KMS-11 (cell line): Measurements from ENCODE around the gene CDK8.

Experiments
- H2AFZ ChIP-seq: fragments of 200-600 bp; sonication (generic); 2 replicates; pipeline ENCODE4 v1.6.1; 2016; ENCODE audit warnings: antibody characterized with exemption, mixed run types, low read depth
- H3K27ac ChIP-seq: fragments of 200-600 bp; sonication (generic); 2 replicates; pipeline ENCODE4 v1.6.1; 2016; ENCODE audit warnings: mild to moderate bottlenecking, mixed run types
- H3K27me3 ChIP-seq: fragments of 200-600 bp; sonication (generic); 2 replicates; pipeline ENCODE4 v1.6.1; 2017; ENCODE audit warnings: mild to moderate bottlenecking, low read depth, mixed run types, moderate library complexity; ENCODE audit not compliant: insufficient read depth
- H3K36me3 ChIP-seq: fragments of 200-600 bp; sonication (generic); 2 replicates; pipeline ENCODE4 v1.6.1; 2017; ENCODE audit warnings: mild to moderate bottlenecking, mixed run types; ENCODE audit not compliant: insufficient read depth
- H3K4me1 ChIP-seq: fragments of 200-600 bp; sonication (generic); 2 replicates; pipeline ENCODE4 v1.6.1; 2016; ENCODE audit warnings: mild to moderate bottlenecking, low read depth, mixed run types; ENCODE audit not compliant: poor library complexity, severe bottlenecking
- H3K4me2 ChIP-seq: fragments of 200-600 bp; sonication (generic); 2 replicates; pipeline ENCODE4 v1.7.0; 2016; ENCODE audit warnings: mild to moderate bottlenecking, mixed run types
- H3K4me3 ChIP-seq: fragments of 200-600 bp; sonication (generic); IDR thresholded peaks from 2 replicates; pipeline ENCODE4 v1.6.1; 2017; ENCODE audit warnings: low read depth, low read length, mixed read lengths; ENCODE audit not compliant: insufficient read depth
- H3K79me2 ChIP-seq: fragments of 200-600 bp; sonication (generic); 2 replicates; pipeline ENCODE4 v1.6.1; 2016; ENCODE audit warnings: low read depth, mixed run types; ENCODE audit not compliant: insufficient read depth
- H3K9ac ChIP-seq: fragments of 200-600 bp; sonication (generic); 2 replicates; pipeline ENCODE4 v1.6.1; 2016; ENCODE audit warnings: mild to moderate bottlenecking, mixed run types
- H4K20me1 ChIP-seq: fragments of 200-600 bp; sonication (generic); 2 replicates; pipeline ENCODE4 v1.6.1; 2016; ENCODE audit warnings: mild to moderate bottlenecking, mixed run types; ENCODE audit not compliant: insufficient read depth
- TF ChIP-seq, protein P1 (sequence below): fragments of 200-600 bp; sonication (generic); conservative IDR thresholded peaks from 2 replicates; pipeline ENCODE4 v1.6.1; 2017; ENCODE audit warnings: low read depth, mild to moderate bottlenecking, antibody characterized with exemption, low read length, moderate library complexity, mixed read lengths

The CDK8 gene

DNA sequence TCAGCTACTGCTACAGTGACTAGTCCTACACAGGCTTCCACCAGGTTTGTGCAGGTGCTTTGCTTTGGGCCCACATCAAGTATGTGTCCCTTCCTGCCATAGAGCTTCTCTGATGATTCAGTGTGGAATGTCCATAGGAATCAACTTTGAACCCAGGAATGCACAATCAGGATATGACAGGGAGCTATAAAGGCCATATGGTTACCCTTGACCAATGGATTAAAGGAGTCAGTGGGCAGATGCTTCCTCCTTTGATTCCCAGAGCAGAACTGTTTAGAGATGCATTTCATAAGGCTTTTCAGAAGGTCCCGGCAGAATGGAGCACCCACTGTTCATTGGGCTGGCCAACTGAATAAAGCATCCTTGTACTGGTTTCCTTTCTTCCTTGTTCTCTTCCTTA, 158.3 kb downstream of the CDK8 start:
- Histone ChIP-seq H3K36me3 (no peaks in the 10 kb centered on the region), H3K9ac (no peak overlapping the region), H3K4me1 (no peaks in the 10 kb centered on the region), H2AFZ (no peak overlapping the region), H4K20me1 (no peaks in the 10 kb centered on the region), H3K4me2 (no peak overlapping the region), H3K27ac (no peak overlapping the region), H3K4me3 (no peak overlapping the region), H3K79me2 (no peaks in the 10 kb centered on the region), H3K27me3 (no peaks in the 10 kb centered on the region)
- TF ChIP-seq, protein P1, sequence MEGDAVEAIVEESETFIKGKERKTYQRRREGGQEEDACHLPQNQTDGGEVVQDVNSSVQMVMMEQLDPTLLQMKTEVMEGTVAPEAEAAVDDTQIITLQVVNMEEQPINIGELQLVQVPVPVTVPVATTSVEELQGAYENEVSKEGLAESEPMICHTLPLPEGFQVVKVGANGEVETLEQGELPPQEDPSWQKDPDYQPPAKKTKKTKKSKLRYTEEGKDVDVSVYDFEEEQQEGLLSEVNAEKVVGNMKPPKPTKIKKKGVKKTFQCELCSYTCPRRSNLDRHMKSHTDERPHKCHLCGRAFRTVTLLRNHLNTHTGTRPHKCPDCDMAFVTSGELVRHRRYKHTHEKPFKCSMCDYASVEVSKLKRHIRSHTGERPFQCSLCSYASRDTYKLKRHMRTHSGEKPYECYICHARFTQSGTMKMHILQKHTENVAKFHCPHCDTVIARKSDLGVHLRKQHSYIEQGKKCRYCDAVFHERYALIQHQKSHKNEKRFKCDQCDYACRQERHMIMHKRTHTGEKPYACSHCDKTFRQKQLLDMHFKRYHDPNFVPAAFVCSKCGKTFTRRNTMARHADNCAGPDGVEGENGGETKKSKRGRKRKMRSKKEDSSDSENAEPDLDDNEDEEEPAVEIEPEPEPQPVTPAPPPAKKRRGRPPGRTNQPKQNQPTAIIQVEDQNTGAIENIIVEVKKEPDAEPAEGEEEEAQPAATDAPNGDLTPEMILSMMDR = no peak

DNA sequence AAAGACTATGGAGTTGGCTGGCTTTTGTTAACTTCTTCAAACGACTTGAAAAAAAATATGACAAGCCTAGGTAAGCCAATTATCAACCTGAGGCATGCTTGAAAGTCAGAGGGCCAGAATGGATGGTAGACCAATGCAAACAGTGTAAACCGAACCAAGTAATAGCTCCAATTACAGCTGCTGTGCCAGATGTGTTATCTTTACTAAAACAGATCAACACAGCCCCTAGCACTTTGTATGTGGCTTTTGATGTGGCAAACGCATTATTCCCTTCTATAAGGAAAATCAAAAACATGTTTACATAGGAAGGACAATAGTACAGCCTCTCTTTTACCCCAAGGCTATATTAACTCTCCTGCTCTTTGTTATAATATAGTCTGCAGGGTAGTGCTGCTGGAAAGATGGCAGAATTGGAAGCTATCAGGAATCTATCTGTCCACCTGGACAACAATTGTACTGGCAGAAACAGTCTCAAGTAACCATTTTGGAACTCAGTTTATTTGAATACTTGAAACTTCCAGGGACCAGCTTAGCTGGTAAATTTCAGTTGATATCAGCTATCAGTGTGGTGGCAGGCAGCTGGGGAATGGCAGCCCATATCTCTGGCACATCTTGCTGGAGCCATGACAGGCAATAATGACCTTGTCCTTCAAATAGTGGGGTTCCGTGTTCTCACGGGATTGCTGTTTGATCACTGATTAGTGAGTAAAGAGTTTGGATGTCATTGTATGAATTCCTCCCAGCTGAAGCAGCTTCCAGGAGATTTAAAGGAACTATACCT, 159.2 kb downstream of the CDK8 start:
- no peak overlapping the region for H2AFZ ChIP-seq
- TF ChIP-seq, protein P1 = no peak
- H3K9ac ChIP-seq = no peak overlapping the region
- H3K4me2 ChIP-seq = no peak overlapping the region
- H3K27me3 ChIP-seq = no peaks in the 10 kb centered on the region
- H3K4me1 ChIP-seq = no peaks in the 10 kb centered on the region
- no peaks in the 10 kb centered on the region for H4K20me1 ChIP-seq
- H3K27ac ChIP-seq = no peak overlapping the region
- H3K36me3 ChIP-seq = no peaks in the 10 kb centered on the region
- H3K79me2 ChIP-seq = no peaks in the 10 kb centered on the region
- H3K4me3 ChIP-seq = no peak overlapping the region

DNA sequence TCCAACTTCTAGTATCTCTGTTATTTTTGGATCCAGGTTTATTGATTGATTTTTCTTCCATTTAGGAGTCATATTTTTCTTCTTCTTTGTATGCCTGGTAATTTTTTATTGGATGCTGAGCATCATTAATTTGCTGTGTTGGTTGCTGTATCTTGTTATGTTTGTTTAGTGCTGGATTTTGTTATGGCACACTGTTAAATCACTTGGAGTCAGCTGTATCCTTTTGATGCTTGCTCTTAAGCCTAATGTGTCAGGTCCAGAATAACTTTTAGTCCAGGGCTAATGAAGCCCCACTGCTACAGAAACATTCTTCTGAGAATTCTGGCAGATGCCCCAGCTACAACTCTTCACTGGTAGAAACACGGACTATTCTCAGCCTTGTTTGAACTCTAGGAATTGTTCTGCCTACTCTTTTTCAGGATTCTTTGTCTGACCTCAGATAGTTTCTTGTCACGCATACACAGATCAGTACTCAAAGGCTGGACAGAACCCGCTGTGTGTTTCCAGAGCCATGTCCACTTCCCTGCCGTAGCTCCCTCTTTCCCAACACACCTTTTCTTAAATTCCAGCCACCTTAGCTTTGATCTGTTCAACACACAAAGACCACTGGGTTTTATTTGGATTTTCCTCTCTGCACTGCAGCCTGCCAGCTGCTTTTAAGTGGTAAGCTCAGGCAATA, 166.5 kb downstream of the CDK8 start:
- Histone ChIP-seq H3K4me1 (no peaks in the 10 kb centered on the region), H2AFZ (no peak overlapping the region), H3K4me3 (no peak overlapping the region), H3K27ac (no peak overlapping the region), H3K79me2 (no peaks in the 10 kb centered on the region), H3K4me2 (no peak overlapping the region), H4K20me1 (no peaks in the 10 kb centered on the region), H3K27me3 (no peaks in the 10 kb centered on the region), H3K36me3 (no peaks in the 10 kb centered on the region), H3K9ac (no peak overlapping the region)
- TF ChIP-seq, protein P1 = no peak

DNA sequence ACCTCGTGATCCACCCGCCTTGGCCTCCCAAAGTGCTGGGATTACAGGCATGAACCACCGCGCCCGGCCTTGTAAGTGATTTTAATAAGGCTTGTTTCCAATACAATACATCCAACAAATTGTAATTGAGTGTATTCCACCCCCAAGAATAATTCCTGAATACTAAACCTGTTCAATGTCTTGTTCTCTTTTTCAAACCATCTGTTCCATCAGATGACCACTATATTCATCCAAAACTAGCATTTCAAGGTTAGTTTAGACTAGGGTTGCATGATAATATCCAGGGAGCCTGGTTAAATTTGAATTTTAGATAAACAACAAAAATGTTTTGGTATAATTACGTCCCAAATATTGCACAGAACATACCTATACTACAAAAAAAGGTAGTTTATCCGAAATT, 168.1 kb downstream of the CDK8 start:
- Histone ChIP-seq H3K79me2 (no peaks in the 10 kb centered on the region), H4K20me1 (no peaks in the 10 kb centered on the region), H3K36me3 (no peaks in the 10 kb centered on the region), H3K4me3 (no peak overlapping the region), H3K4me2 (no peak overlapping the region), H3K9ac (no peak overlapping the region), H2AFZ (no peak overlapping the region), H3K27me3 (no peaks in the 10 kb centered on the region), H3K4me1 (no peaks in the 10 kb centered on the region), H3K27ac (no peak overlapping the region)
- TF ChIP-seq, protein P1 = no peak
